ENCODE results near the gene MAGEC3.

- TF ChIP-seq CTCF (IDR thresholded peaks at IDR 0.05) (no peak), EP300 (IDR thresholded peaks at IDR 0.05) (no peak), POLR2A (IDR thresholded peaks at IDR 0.05; ENCODE audit: low read depth) (no peak), POLR2AphosphoS5 (IDR thresholded peaks at IDR 0.05) (no peak)
These were observed 1.7 kb downstream of the MAGEC3 start for GRCh38 chrX:141839856-141840255.
